Breast epithelium (tissue), 4 donors: ENCODE data around the gene CD300A. TPM values are rescaled to one million over a fixed set of nuclear protein-coding genes. Genes with fewer than 3 reads are reported as not detected.

ENCODE experiments used
- DNase-seq, 2 donors: peaks; one replicate each; pipeline ENCODE4 v3.0.0-alpha.2; 2019; ENCODE audit warnings: low spot score in 2 of 2
- H3K27ac ChIP-seq, 2 donors: fragments of 200-600 bp; sonication (generic) in 1 of 2; one replicate each; pipeline ENCODE4 v1.5.1; 2016 to 2019; ENCODE audit warnings: mild to moderate bottlenecking in 1 of 2
- H3K27me3 ChIP-seq, 2 donors: fragments of 200-600 bp; sonication (generic) in 1 of 2; one replicate each; pipeline versions ENCODE4 v1.5.1 to v1.6.0; 2017 to 2019; ENCODE audit warnings: control low read depth in 1 of 2, mild to moderate bottlenecking in 1 of 2
- H3K36me3 ChIP-seq: fragments of 200-600 bp; one replicate; pipeline ENCODE4 v1.5.1; 2019
- H3K4me1 ChIP-seq, 2 donors: fragments of 200-600 bp; sonication (generic); one replicate each; pipeline ENCODE4 v1.5.1; 2016 to 2019; ENCODE audit warnings: control low read depth in 1 of 2
- H3K4me3 ChIP-seq, 3 donors: fragments of 200-600 bp; sonication (generic); 1 replicate in 2 of 3; 2 replicates in 1 of 3; pipeline ENCODE4 v1.5.1; 2016 to 2019; ENCODE audit warnings: mild to moderate bottlenecking in 3 of 3, moderate library complexity in 2 of 3
- H3K9me3 ChIP-seq, 2 donors: fragments of 200-600 bp; sonication (generic) in 1 of 2; one replicate each; pipeline ENCODE4 v1.5.1; 2016 to 2019; ENCODE audit warnings: control low read depth in 1 of 2
- POLR2A ChIP-seq: fragments of 450-650 bp; IDR thresholded peaks from one replicate; pipeline ENCODE4 v1.6.1; 2016; ENCODE audit warnings: antibody characterized with exemption, mild to moderate bottlenecking, moderate library complexity
- POLR2AphosphoS5 ChIP-seq, 3 donors: sonication (generic); formaldehyde crosslinking; IDR thresholded peaks; one replicate each; pipeline ENCODE4 v1.6.1; 2017; ENCODE audit warnings: antibody characterized with exemption in 3 of 3
- intact Hi-C: fragments of 100-400 bp; cut with DNase I; formaldehyde crosslinking; loops from one replicate; pipeline ENCODE4 v1.15.1; 2023; ENCODE audit warnings: low total_unique reads
- total RNA-seq, 3 donors: library from RNA; depleted of rRNA; stranded (reverse); fragments of >200 nt; gene quantifications; one replicate each; pipeline ENCODE4 v1.1.0, GENCODE V29; 2016
- TF ChIP-seq, protein P1 (sequence below), 3 donors: fragments of 450-650 bp; IDR thresholded peaks; one replicate each; pipeline ENCODE4 v1.5.1; 2016 to 2017; ENCODE audit warnings: antibody characterized with exemption in 3 of 3, mild to moderate bottlenecking in 3 of 3, moderate library complexity in 3 of 3

Gene CD300A
- total RNA-seq, 3 donors from 2014 or later = 6.2 to 15.7 (median 10.2) TPM

GRCh38 chr17:74444406-74444805, 22.0 kb upstream of the CD300A start:
- Histone ChIP-seq H3K9me3 (no peaks in the 10 kb centered on the region), H3K4me3 (no peak overlapping the region), H3K36me3 (no peaks in the 10 kb centered on the region), H3K27ac (peak overlapping the region; percentile 93 to 95), H3K27me3 (no peaks in the 10 kb centered on the region), H3K4me1 (peaks cover 9 to 29% of the 10 kb centered on the region in 2 donors)
- TF ChIP-seq, protein P1, sequence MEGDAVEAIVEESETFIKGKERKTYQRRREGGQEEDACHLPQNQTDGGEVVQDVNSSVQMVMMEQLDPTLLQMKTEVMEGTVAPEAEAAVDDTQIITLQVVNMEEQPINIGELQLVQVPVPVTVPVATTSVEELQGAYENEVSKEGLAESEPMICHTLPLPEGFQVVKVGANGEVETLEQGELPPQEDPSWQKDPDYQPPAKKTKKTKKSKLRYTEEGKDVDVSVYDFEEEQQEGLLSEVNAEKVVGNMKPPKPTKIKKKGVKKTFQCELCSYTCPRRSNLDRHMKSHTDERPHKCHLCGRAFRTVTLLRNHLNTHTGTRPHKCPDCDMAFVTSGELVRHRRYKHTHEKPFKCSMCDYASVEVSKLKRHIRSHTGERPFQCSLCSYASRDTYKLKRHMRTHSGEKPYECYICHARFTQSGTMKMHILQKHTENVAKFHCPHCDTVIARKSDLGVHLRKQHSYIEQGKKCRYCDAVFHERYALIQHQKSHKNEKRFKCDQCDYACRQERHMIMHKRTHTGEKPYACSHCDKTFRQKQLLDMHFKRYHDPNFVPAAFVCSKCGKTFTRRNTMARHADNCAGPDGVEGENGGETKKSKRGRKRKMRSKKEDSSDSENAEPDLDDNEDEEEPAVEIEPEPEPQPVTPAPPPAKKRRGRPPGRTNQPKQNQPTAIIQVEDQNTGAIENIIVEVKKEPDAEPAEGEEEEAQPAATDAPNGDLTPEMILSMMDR (IDR thresholded peaks at IDR 0.05) = no peak
- no peak for TF ChIP-seq POLR2A
- TF ChIP-seq POLR2AphosphoS5 (IDR thresholded peaks at IDR 0.05) = no peak
- intact Hi-C loops = loop anchor here (1.0 kb wide), 1 partner anchor 13 kb away; no protein-coding TSS in a partner anchor
- DNase-seq = no peak

DNA sequence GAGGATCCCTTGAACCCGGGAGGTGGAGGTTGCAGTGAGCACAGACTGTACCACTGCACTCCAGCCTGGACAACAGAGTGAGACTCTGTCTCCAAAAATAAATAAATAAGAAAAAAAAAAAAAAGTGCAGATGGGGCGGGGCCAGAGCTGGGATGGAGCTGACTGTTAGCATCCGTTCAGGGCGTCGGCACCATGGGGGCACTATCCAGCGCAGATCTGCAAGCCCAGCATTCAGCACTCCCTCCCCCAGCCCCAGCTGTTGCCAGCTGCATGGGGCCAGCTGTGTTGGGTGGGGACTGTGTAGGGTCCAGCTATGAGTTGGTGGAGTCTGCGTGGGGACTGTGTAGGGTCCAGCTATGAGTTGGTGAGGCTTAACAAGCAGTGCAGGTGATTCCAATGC, 21.3 kb upstream of the CD300A start:
- DNase-seq = no peak
- intact Hi-C loops = no loop called here
- Histone ChIP-seq H3K9me3 (no peaks in the 10 kb centered on the region), H3K4me1 (peaks cover 9 to 29% of the 10 kb centered on the region in 2 donors), H3K36me3 (no peaks in the 10 kb centered on the region), H3K4me3 (no peak overlapping the region), H3K27me3 (no peaks in the 10 kb centered on the region), H3K27ac (peak overlapping the region; percentile 59 to 95)
- no peak for TF ChIP-seq POLR2AphosphoS5 (IDR thresholded peaks at IDR 0.05)
- no peak for TF ChIP-seq POLR2A
- TF ChIP-seq, protein P1 (IDR thresholded peaks at IDR 0.05) = no peak

DNA sequence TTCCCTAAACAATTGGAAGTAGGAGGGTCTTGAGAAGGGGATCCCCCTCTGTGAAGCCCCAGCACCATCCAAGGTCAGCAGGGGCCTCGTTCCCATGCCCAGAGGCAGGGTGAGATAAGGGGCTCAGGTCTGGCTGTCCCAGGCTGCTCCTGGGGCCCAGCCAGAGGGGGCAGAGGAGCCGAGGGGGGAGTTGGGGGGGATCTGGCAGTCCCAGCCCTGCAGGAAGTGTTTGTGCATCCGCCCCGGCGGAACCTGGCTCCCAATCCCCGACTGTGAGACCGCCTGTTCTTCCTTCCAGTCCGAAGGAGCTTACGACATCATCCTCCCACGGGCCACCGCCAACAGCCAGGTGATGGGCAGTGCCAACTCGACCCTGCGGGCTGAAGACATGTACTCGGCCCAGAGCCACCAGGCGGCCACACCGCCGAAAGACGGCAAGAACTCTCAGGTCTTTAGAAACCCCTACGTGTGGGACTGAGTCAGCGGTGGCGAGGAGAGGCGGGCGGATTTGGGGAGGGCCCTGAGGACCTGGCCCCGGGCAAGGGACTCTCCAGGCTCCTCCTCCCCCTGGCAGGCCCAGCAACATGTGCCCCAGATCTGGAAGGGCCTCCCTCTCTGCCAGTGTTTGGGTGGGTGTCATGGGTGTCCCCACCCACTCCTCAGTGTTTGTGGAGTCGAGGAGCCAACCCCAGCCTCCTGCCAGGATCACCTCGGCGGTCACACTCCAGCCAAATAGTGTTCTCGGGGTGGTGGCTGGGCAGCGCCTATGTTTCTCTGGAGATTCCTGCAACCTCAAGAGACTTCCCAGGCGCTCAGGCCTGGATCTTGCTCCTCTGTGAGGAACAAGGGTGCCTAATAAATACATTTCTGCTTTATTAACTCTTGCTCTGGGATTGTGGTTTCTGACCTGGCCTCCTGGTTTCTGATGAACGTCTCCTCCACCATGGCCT, 19.6 kb upstream of the CD300A start:
- peaks cover 9 to 29% of the 10 kb centered on the region in 2 donors for H3K4me1 ChIP-seq
- no peaks in the 10 kb centered on the region for H3K36me3 ChIP-seq
- DNase-seq = peak; percentile 67 to 95
- TF ChIP-seq POLR2A = no peak
- TF ChIP-seq POLR2AphosphoS5 (IDR thresholded peaks at IDR 0.05) = peak in 2 of 3 donors; percentile 64 to 72
- TF ChIP-seq, protein P1 (IDR thresholded peaks at IDR 0.05) = peak in 1 of 3 donors; percentile 48
- no peaks in the 10 kb centered on the region for H3K27me3 ChIP-seq
- H3K9me3 ChIP-seq = no peaks in the 10 kb centered on the region
- H3K4me3 ChIP-seq = peak overlapping the region in 1 of 3 donors; percentile 39
- intact Hi-C loops = no loop called here
- H3K27ac ChIP-seq = peak overlapping the region; percentile 88 to 90

GRCh38 chr17:74447628-74448159, 18.7 kb upstream of the CD300A start:
- Histone ChIP-seq H3K4me3 (no peak overlapping the region), H3K27me3 (no peaks in the 10 kb centered on the region), H3K4me1 (peaks cover 6 to 27% of the 10 kb centered on the region in 2 donors), H3K9me3 (no peaks in the 10 kb centered on the region), H3K36me3 (no peaks in the 10 kb centered on the region), H3K27ac (peak overlapping the region; percentile 88 to 90)
- DNase-seq = no peak
- intact Hi-C loops = no loop called here
- no peak for TF ChIP-seq POLR2AphosphoS5 (IDR thresholded peaks at IDR 0.05)
- TF ChIP-seq, protein P1 (IDR thresholded peaks at IDR 0.05) = no peak
- no peak for TF ChIP-seq POLR2A

DNA sequence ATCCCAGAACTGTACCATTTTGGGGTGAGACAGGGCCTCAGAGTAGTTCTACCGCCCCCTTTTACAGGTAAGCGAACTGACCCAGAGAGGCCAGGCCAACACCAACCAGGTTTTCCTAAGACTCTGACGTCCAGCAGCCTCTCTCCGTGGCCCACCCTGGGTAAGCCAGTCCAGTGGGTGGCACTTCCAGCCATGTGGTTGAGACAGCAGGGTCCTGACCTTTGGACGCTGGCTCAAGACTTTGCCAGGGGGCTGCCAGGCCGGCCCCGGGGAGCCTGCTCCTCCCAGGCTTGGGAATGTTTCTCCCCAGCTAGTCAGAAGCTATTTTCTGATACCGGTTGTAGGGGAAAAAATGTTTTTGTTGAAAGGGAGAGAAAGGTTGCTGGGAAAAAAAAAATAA, 17.7 kb upstream of the CD300A start:
- no peaks in the 10 kb centered on the region for H3K36me3 ChIP-seq
- peak overlapping the region; percentile 29 to 81 for H3K27ac ChIP-seq
- DNase-seq = no peak
- H3K27me3 ChIP-seq = no peaks in the 10 kb centered on the region
- TF ChIP-seq POLR2A = no peak
- TF ChIP-seq, protein P1 (IDR thresholded peaks at IDR 0.05) = no peak
- no peak for TF ChIP-seq POLR2AphosphoS5 (IDR thresholded peaks at IDR 0.05)
- intact Hi-C loops = no loop called here
- peaks cover 5 to 18% of the 10 kb centered on the region in 2 donors for H3K4me1 ChIP-seq
- no peaks in the 10 kb centered on the region for H3K9me3 ChIP-seq
- H3K4me3 ChIP-seq = no peak overlapping the region
